Panc1 (cell line): ENCODE measurements around the gene SQOR. TPM values are rescaled to one million over a fixed set of nuclear protein-coding genes. Genes with fewer than 3 reads are reported as not detected.

Source experiments
- ATAC-seq: fragments of 200-7000 bp; cut with Tn5 transposase; 2 replicates; pipeline ENCODE4 v1.9.1; 2020; ENCODE audit warnings: mild to moderate bottlenecking, moderate library complexity
- BruUV-seq: library from RNA; stranded (reverse); fragments of 400-500 nt; replicated peaks from 2 replicates; lab custom pipeline; 2021; lab: Mats Ljungman, UMichigan
- CTCF ChIA-PET: fragments of 300-600 bp; sonication (Branson Sonifier 250); formaldehyde crosslinking; loops from one replicate; lab custom pipeline; 2022; ENCODE audit warnings: antibody characterized with exemption; lab: Charles Lee
- POLR2A ChIA-PET: fragments of 300-600 bp; sonication (Branson Sonifier 250); formaldehyde crosslinking; loops from one replicate; lab custom pipeline; 2022; ENCODE audit warnings: antibody characterized with exemption; lab: Charles Lee
- DNase-seq: peaks from one replicate; pipeline ENCODE4 v3.0.0-alpha.2; 2010; ENCODE audit warnings: low read depth, low spot score
- H3K27ac ChIP-seq: 2 replicates; pipeline ENCODE4 v1.5.1; 2011; ENCODE audit warnings: mild to moderate bottlenecking, low read length, inconsistent platforms
- H3K27me3 ChIP-seq: fragments of 200-500 bp; sonication (Bioruptor generic); 2 replicates; pipeline ENCODE4 v1.6.0; 2014; ENCODE audit warnings: low read length, inconsistent platforms; ENCODE audit not compliant: control insufficient read depth, insufficient read depth
- H3K36me3 ChIP-seq: fragments of 200-500 bp; sonication (Bioruptor generic); 2 replicates; pipeline ENCODE4 v1.5.1; 2014; ENCODE audit warnings: inconsistent platforms, mild to moderate bottlenecking, low read length, moderate library complexity; ENCODE audit not compliant: control insufficient read depth, insufficient read depth
- H3K4me1 ChIP-seq: 2 replicates; pipeline ENCODE4 v1.5.1; 2011; ENCODE audit warnings: inconsistent platforms, mild to moderate bottlenecking, low read length, moderate library complexity; ENCODE audit not compliant: control insufficient read depth, insufficient read depth
- H3K4me3 ChIP-seq, 2 experiments: 2 replicates each; pipeline ENCODE4 v1.5.1; 2011 to 2012; ENCODE audit warnings: low read depth in 2 of 2, low read length in 2 of 2, mild to moderate bottlenecking in 2 of 2, inconsistent platforms in 1 of 2, moderate library complexity in 1 of 2
- H3K9me3 ChIP-seq: fragments of 200-500 bp; sonication (Bioruptor generic); 2 replicates; pipeline ENCODE4 v1.5.1; 2014; ENCODE audit warnings: low read depth, mild to moderate bottlenecking, inconsistent platforms, low read length, moderate library complexity; ENCODE audit not compliant: control insufficient read depth, insufficient read depth
- CTCF ChIP-seq: fragments of 450-650 bp; IDR thresholded peaks from 2 replicates; pipeline ENCODE4 v1.5.1; 2017; ENCODE audit warnings: mild to moderate bottlenecking
- POLR2AphosphoS5 ChIP-seq: IDR thresholded peaks from 2 replicates; pipeline ENCODE4 v1.6.1; 2012; ENCODE audit warnings: mild to moderate bottlenecking, low read depth, low read length, moderate library complexity
- REST ChIP-seq, 2 experiments: IDR thresholded peaks; 2 replicates each; pipeline ENCODE4 v1.6.1; 2011 to 2012; ENCODE audit warnings: low read depth in 2 of 2, control low read depth in 1 of 2, low read length in 1 of 2, mild to moderate bottlenecking in 1 of 2, moderate library complexity in 1 of 2; ENCODE audit not compliant: insufficient read depth in 1 of 2
- SIN3A ChIP-seq: IDR thresholded peaks from 2 replicates; pipeline ENCODE4 v1.6.1; 2012; ENCODE audit warnings: low read depth, mild to moderate bottlenecking, low read length, moderate library complexity, borderline replicate concordance; ENCODE audit not compliant: insufficient read depth
- TCF7L2 ChIP-seq: IDR thresholded peaks from 2 replicates; pipeline ENCODE4 v1.6.1; 2011; ENCODE audit warnings: mild to moderate bottlenecking, low read depth, low read length, inconsistent platforms
- in situ Hi-C: cut with HindIII; loops from 2 replicates; pipeline ENCODE4 v1.10.0; 2016; ENCODE audit warnings: low sequenced_read_pairs, low pct_unique_long_range_greater_than_20kb
- intact Hi-C: fragments of 100-400 bp; cut with micrococcal nuclease; formaldehyde crosslinking; loops from one replicate; pipeline ENCODE4 v1.10.0; 2022; ENCODE audit not compliant: unreplicated experiment
- total RNA-seq: library from RNA; stranded (reverse); gene quantifications from one replicate; pipeline ENCODE4 v1.2.1, GENCODE V29; 2021; ENCODE audit not compliant: unreplicated experiment

The SQOR gene
- total RNA-seq, 1 experiment from 2014 or later: 62.2 TPM

DNA sequence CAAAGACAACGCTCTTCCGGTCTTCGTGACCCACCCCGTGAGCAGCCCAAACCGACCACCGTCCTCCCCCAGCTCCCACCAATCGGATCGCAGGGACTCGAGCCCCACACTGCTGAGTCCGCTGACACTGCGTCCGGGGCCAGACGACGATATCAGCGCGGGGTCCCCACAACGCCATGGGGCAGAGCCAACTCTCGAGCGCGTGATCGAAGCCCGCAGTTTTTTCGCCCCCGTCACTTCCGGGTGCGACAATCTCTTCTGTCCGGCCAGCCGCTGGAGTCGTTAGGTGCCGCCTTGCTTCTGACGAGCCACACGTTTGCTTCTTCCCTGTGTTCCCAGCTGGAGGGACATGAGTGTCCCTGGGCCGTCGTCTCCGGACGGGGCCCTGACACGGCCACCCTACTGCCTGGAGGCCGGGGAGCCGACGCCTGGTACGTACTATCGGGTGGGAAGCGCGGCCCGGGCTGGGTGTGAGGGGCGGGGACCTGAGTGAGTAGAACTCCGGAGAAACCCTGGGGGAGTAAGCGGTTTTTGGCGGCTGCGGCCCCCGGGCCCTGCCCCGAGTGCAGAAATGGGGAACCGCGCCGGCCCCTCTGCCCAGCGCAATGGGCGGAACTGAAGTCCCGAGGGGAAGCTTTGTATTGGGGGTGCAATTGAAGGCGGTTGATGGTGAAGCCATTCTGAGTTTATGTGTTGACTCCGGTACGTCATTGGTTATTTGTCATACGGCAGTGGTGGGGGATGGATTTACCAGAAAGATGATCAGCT is 47.5 kb upstream of the SQOR start, which contains the start of gene BLOC1S6:
TSS of gene BLOC1S6 (plus strand) at position 285 of the 768 bp plus-strand sequence. CDS start at position 350, 65 bp downstream.
- H3K4me3 ChIP-seq: peak within 1 kb of the TSS; percentile 92 to 100
- H3K27me3 ChIP-seq: no peaks in the 10 kb centered on the region
- peaks cover 26% of the 10 kb centered on the region for H3K4me1 ChIP-seq
- DNase-seq: peak; percentile 50
- intact Hi-C loops: no loop called here
- H3K9me3 ChIP-seq: no peaks in the 10 kb centered on the region
- peaks cover 3% of the 10 kb centered on the region; the same call in 1 of the 2 replicates for H3K36me3 ChIP-seq
- BruUV-seq: no TSS peak
- in situ Hi-C loops: no loop called here
- ATAC-seq: peak; percentile 94
- POLR2A ChIA-PET: interaction anchor here (0.6 to 1.0 kb wide), 4 partner anchors 27 to 390 kb away, joined by 3 to 8 read pairs (median 4); no protein-coding TSS in a partner anchor
- CTCF ChIA-PET: interaction anchor here (0.5 to 0.7 kb wide), 2 partner anchors 85 to 156 kb away, joined by 4 to 5 read pairs; no protein-coding TSS in a partner anchor
- H3K27ac ChIP-seq: peak within 1 kb of the TSS; percentile 98
- TF ChIP-seq SIN3A (peak; percentile 75; the same call in 1 of the 2 replicates), CTCF (no peak), POLR2AphosphoS5 (peak; percentile 80), TCF7L2 (peak; percentile 55)

- no peak for TF ChIP-seq REST (IDR thresholded peaks at IDR 0.05; ENCODE audit: insufficient read depth in 1 of 2, low read depth in 2 of 2, low read length in 1 of 2)
- TF ChIP-seq CTCF: no peak
- TF ChIP-seq SIN3A: no peak
- TF ChIP-seq TCF7L2: no peak
- no peak for TF ChIP-seq POLR2AphosphoS5
- Histone ChIP-seq H3K4me3 (peak overlapping the region; percentile 92 to 100), H3K4me1 (peaks cover 26% of the 10 kb centered on the region), H3K27ac (peak overlapping the region; percentile 98), H3K36me3 (peaks cover 3% of the 10 kb centered on the region; the same call in 1 of the 2 replicates), H3K27me3 (no peaks in the 10 kb centered on the region), H3K9me3 (no peaks in the 10 kb centered on the region)
- in situ Hi-C loops: no loop called here
- ChIA-PET POLR2A (interaction anchor here (0.6 kb wide), 3 partner anchors 47 to 390 kb away, joined by 3 to 8 read pairs (median 5); no protein-coding TSS in a partner anchor), CTCF (interaction anchor here (0.7 kb wide), 1 partner anchor 157 kb away, joined by 4 read pairs; no protein-coding TSS in a partner anchor)
- DNase-seq (no peak), ATAC-seq (no peak)
- intact Hi-C loops: no loop called here
- TSS peak; percentile 83 for BruUV-seq
Observed at GRCh38 chr15:45587863-45588170, 47.0 kb upstream of the SQOR start.
